ENCODE results near the gene MMP2. TPM values are rescaled to one million over a fixed set of nuclear protein-coding genes. Genes with fewer than 3 reads are reported as not detected.

MMP2 gene
- total RNA-seq, 8 experiments from 2014 or later = 7.4 to 741 (median 94.4) TPM

- WGBS, 10 experiments = 0 to 100% (median 76%) methylated on average over 1 to 11 of the region's 12 CpGs; no CpG with 5 or more reads in 3 of the 10 experiments
- no peak for ATAC-seq (replicated peaks in 6 of 8)
- Histone ChIP-seq H3K4me3 (no peak overlapping the region), H3K4me1 (replicated peaks in 1 of 2) (no peaks in the 10 kb centered on the region), H3K27ac (no peak overlapping the region)
- in situ Hi-C loops (cut with MboI; ENCODE audit: low pct_unique_long_range_greater_than_20kb in 2 of 9, low sequenced_read_pairs in 9 of 9, unreplicated experiment in 9 of 9) = no loop called here
These were observed 9.3 kb downstream of the MMP2 start for GRCh38 chr16:55488306-55488705.

GRCh38 chr16:55489119-55489955, 10.3 kb downstream of the MMP2 start:
- in situ Hi-C loops (cut with MboI; ENCODE audit: low pct_unique_long_range_greater_than_20kb in 2 of 9, low sequenced_read_pairs in 9 of 9, unreplicated experiment in 9 of 9) = no loop called here
- Histone ChIP-seq H3K4me3 (no peak overlapping the region), H3K4me1 (replicated peaks in 1 of 2) (no peaks in the 10 kb centered on the region), H3K27ac (no peak overlapping the region)
- 80 to 100% (median 97%) methylated on average over 1 to 6 of the region's 14 CpGs; no CpG with 5 or more reads in 1 of the 10 experiments for WGBS, 10 experiments
- ATAC-seq (replicated peaks in 6 of 8) = no peak

DNA sequence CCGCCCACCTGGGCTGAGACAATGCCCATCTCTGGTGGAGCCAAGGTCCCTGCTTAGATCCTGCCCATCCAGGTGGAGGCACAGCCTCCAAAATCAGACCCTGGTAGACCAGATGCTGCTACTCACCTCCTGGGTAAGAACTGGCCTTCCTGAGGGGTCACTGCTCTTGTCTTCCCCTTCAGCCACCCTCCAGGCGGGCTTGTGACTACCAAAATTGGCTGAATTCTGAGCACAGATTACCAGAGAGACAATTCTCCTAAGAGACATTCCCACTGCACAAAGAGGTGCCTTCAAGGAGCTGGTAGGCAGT, 10.9 kb downstream of the MMP2 start:
- 94 to 100% (median 100%) methylated on average over 1 to 2 of the region's 2 CpGs; no CpG with 5 or more reads in 7 of the 10 experiments for WGBS, 10 experiments
- no peak for ATAC-seq (replicated peaks in 6 of 8)
- Histone ChIP-seq H3K4me3 (no peak overlapping the region), H3K27ac (no peak overlapping the region), H3K4me1 (replicated peaks in 1 of 2) (peaks cover 0 to 2% of the 10 kb centered on the region in 2 donors)
- in situ Hi-C loops (cut with MboI; ENCODE audit: low pct_unique_long_range_greater_than_20kb in 2 of 9, low sequenced_read_pairs in 9 of 9, unreplicated experiment in 9 of 9) = no loop called here

DNA sequence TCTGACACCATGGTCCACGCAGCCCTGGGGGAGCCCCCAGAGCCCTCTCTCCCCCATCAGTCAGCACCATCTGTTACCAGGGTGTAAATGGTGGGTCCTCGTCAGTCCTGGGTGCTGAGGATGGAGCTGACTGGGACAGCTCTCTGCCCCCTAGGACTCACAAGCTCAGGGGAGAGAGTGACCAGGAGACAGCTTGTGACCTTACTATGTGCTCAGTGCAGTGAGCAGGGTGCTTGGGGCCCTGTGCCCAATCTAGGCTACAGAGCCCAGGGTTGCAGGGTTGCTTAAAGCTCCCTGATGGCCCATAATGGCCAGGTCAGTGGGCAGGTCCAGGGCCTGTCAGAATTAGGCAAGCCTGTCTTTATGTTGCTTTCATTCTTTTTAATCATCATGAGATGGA, 11.3 kb downstream of the MMP2 start:
- ATAC-seq (replicated peaks in 6 of 8) = no peak
- in situ Hi-C loops (cut with MboI; ENCODE audit: low pct_unique_long_range_greater_than_20kb in 2 of 9, low sequenced_read_pairs in 9 of 9, unreplicated experiment in 9 of 9) = no loop called here
- H3K4me1 ChIP-seq (replicated peaks in 1 of 2) = peaks cover 0 to 6% of the 10 kb centered on the region in 2 donors
- no peak overlapping the region for H3K27ac ChIP-seq
- no CpG with 5 or more reads among the region's 2 CpGs for WGBS, 10 experiments
- no peak overlapping the region for H3K4me3 ChIP-seq

- peaks cover 0 to 6% of the 10 kb centered on the region in 2 donors for H3K4me1 ChIP-seq (replicated peaks in 1 of 2)
- in situ Hi-C loops (cut with MboI; ENCODE audit: low pct_unique_long_range_greater_than_20kb in 2 of 9, low sequenced_read_pairs in 9 of 9, unreplicated experiment in 9 of 9) = no loop called here
- no peak overlapping the region for H3K27ac ChIP-seq
- ATAC-seq (replicated peaks in 6 of 8) = no peak
- H3K4me3 ChIP-seq = no peak overlapping the region
- 0 to 73% (median 0%) methylated on average over 1 to 3 of the region's 7 CpGs; no CpG with 5 or more reads in 7 of the 10 experiments for WGBS, 10 experiments
These were observed 12.7 kb downstream of the MMP2 start for GRCh38 chr16:55491691-55492090.

GRCh38 chr16:55492756-55493380, 13.9 kb downstream of the MMP2 start:
- in situ Hi-C loops (cut with MboI; ENCODE audit: low pct_unique_long_range_greater_than_20kb in 2 of 9, low sequenced_read_pairs in 9 of 9, unreplicated experiment in 9 of 9) = no loop called here
- no peak overlapping the region for H3K27ac ChIP-seq
- peaks cover 0 to 6% of the 10 kb centered on the region in 2 donors for H3K4me1 ChIP-seq (replicated peaks in 1 of 2)
- 73 to 100% (median 90%) methylated on average over 1 to 8 of the region's 10 CpGs; no CpG with 5 or more reads in 3 of the 10 experiments for WGBS, 10 experiments
- no peak overlapping the region for H3K4me3 ChIP-seq
- ATAC-seq (replicated peaks in 6 of 8) = no peak

- H3K4me3 ChIP-seq = no peak overlapping the region
- WGBS, 10 experiments = 10 to 80% (median 50%) methylated on average over 1 to 3 of the region's 3 CpGs; no CpG with 5 or more reads in 3 of the 10 experiments
- ATAC-seq (replicated peaks in 6 of 8) = peak; percentile 55 to 90 (median 82)
- H3K4me1 ChIP-seq (replicated peaks in 1 of 2) = peaks cover 0 to 13% of the 10 kb centered on the region in 2 donors
- in situ Hi-C loops (cut with MboI; ENCODE audit: low pct_unique_long_range_greater_than_20kb in 2 of 9, low sequenced_read_pairs in 9 of 9, unreplicated experiment in 9 of 9) = no loop called here
- H3K27ac ChIP-seq = no peak overlapping the region
These were observed 16.0 kb downstream of the MMP2 start for GRCh38 chr16:55494994-55495421.

- in situ Hi-C loops (cut with MboI; ENCODE audit: low pct_unique_long_range_greater_than_20kb in 2 of 9, low sequenced_read_pairs in 9 of 9, unreplicated experiment in 9 of 9) = no loop called here
- WGBS, 10 experiments = 73 to 100% (median 84%) methylated on average over 1 to 6 of the region's 7 CpGs; no CpG with 5 or more reads in 1 of the 10 experiments
- no peak overlapping the region for H3K4me3 ChIP-seq
- no peak overlapping the region for H3K27ac ChIP-seq
- H3K4me1 ChIP-seq (replicated peaks in 1 of 2) = peaks cover 0 to 21% of the 10 kb centered on the region in 2 donors
- ATAC-seq (replicated peaks in 6 of 8) = peak in 2 of 8 experiments; percentile 10
These were observed 16.8 kb downstream of the MMP2 start for GRCh38 chr16:55495616-55496289.

- Histone ChIP-seq H3K4me1 (replicated peaks in 1 of 2) (peaks cover 0 to 22% of the 10 kb centered on the region in 2 donors), H3K27ac (no peak overlapping the region), H3K4me3 (no peak overlapping the region)
- WGBS, 10 experiments = 74 to 95% (median 79%) methylated on average over 3 to 8 of the region's 8 CpGs; no CpG with 5 or more reads in 3 of the 10 experiments
- no peak for ATAC-seq (replicated peaks in 6 of 8)
- in situ Hi-C loops (cut with MboI; ENCODE audit: low pct_unique_long_range_greater_than_20kb in 2 of 9, low sequenced_read_pairs in 9 of 9, unreplicated experiment in 9 of 9) = no loop called here
These were observed 17.6 kb downstream of the MMP2 start for GRCh38 chr16:55496509-55497145.

DNA sequence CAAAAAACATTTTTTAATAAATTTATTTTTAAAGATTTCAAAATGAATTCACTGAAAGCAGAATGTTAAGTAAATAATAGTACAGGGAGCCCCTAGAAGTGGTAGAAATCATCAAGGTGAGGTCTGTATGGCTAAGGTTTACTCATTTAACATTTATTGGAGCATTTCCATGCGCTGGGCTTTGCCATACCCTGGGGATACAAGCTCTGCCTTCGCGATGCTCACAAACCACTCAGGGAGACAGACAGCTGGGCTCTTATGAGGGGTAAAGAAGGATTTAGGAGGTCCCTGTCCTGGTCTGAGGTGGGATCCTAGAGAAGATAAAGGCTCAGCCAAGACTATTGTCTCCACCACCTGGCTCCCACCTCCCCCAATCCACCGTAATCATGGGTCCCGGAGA, 18.6 kb downstream of the MMP2 start:
- in situ Hi-C loops (cut with MboI; ENCODE audit: low pct_unique_long_range_greater_than_20kb in 2 of 9, low sequenced_read_pairs in 9 of 9, unreplicated experiment in 9 of 9) = no loop called here
- 92 to 95% (median 94%) methylated on average over 2 to 5 of the region's 5 CpGs; no CpG with 5 or more reads in 6 of the 10 experiments for WGBS, 10 experiments
- ATAC-seq (replicated peaks in 6 of 8) = no peak
- peaks cover 0 to 24% of the 10 kb centered on the region in 2 donors for H3K4me1 ChIP-seq (replicated peaks in 1 of 2)
- H3K27ac ChIP-seq = no peak overlapping the region
- H3K4me3 ChIP-seq = no peak overlapping the region

- peaks cover 0 to 30% of the 10 kb centered on the region in 2 donors for H3K4me1 ChIP-seq (replicated peaks in 1 of 2)
- in situ Hi-C loops (cut with MboI; ENCODE audit: low pct_unique_long_range_greater_than_20kb in 2 of 9, low sequenced_read_pairs in 9 of 9, unreplicated experiment in 9 of 9) = no loop called here
- no peak for ATAC-seq (replicated peaks in 6 of 8)
- no peak overlapping the region for H3K4me3 ChIP-seq
- WGBS, 10 experiments = 43 to 100% (median 92%) methylated on average over 1 to 3 of the region's 6 CpGs; no CpG with 5 or more reads in 6 of the 10 experiments
- no peak overlapping the region for H3K27ac ChIP-seq
These were observed 19.1 kb downstream of the MMP2 start for GRCh38 chr16:55498101-55498500.

DNA sequence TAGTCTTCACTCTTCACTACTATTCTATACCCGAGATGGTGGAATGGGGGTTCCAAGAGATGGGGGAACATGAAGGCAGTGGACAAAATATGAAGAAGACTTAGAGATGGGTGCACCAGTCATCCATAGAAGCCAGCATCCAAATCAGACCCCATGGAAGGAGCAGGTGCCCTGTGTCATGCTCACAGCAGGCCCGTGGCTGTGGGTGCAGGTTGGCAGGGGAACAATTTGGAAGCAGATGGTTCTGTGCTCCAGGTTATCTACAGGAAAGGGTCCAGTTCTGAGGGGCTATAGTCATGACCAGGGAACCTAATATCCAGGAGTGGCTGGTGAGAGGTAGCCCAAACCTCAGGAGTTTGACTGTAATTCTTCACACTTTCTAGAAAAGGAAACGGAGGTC, 20.3 kb downstream of the MMP2 start:
- H3K4me3 ChIP-seq = no peak overlapping the region
- no peak for ATAC-seq (replicated peaks in 6 of 8)
- H3K4me1 ChIP-seq (replicated peaks in 1 of 2) = peaks cover 0 to 31% of the 10 kb centered on the region in 2 donors
- H3K27ac ChIP-seq = no peak overlapping the region
- 33 to 93% (median 62%) methylated on average over 1 to 3 of the region's 3 CpGs; no CpG with 5 or more reads in 4 of the 10 experiments for WGBS, 10 experiments
- in situ Hi-C loops (cut with MboI; ENCODE audit: low pct_unique_long_range_greater_than_20kb in 2 of 9, low sequenced_read_pairs in 9 of 9, unreplicated experiment in 9 of 9) = no loop called here
